HK-2 (cell line): ENCODE results near the gene TNFRSF18.

Experiments
- DNase-seq: peaks from one replicate; pipeline ENCODE4 v3.0.0-alpha.2; 2018; ENCODE audit not compliant: unreplicated experiment

TNFRSF18 gene

GRCh38 chr1:1213345-1214265 is 7.2 kb upstream of the TNFRSF18 start, which contains the start of gene TNFRSF4:
Gene TNFRSF4, minus strand, starts transcription at chr1:1214153. Its CDS starts 26 bp downstream, at chr1:1214127.
- DNase-seq, result no peak

- no peak for DNase-seq
These were observed 6.5 kb upstream of the TNFRSF18 start for GRCh38 chr1:1212780-1213344.

GRCh38 chr1:1211541-1212441 is 5.4 kb upstream of the TNFRSF18 start:
- DNase-seq, result no peak

- no peak for DNase-seq
These were observed 4.5 kb upstream of the TNFRSF18 start for GRCh38 chr1:1210726-1211540.

- peak; percentile 51 for DNase-seq
These were observed 2.5 kb upstream of the TNFRSF18 start for GRCh38 chr1:1208713-1209433.

GRCh38 chr1:1207571-1207892 is 1.1 kb upstream of the TNFRSF18 start:
- no peak for DNase-seq

GRCh38 chr1:1206966-1207531 is 657 bp upstream of the TNFRSF18 start:
- no peak for DNase-seq

GRCh38 chr1:1205769-1206375 is 520 bp downstream of the TNFRSF18 start:
- DNase-seq, result no peak

GRCh38 chr1:1204998-1205768 is 1.2 kb downstream of the TNFRSF18 start:
- no peak for DNase-seq

GRCh38 chr1:1204425-1204920 is 1.9 kb downstream of the TNFRSF18 start:
- no peak for DNase-seq

GRCh38 chr1:1203561-1204424 is 2.6 kb downstream of the TNFRSF18 start:
- DNase-seq, result no peak

GRCh38 chr1:1202831-1203560 is 3.4 kb downstream of the TNFRSF18 start:
- no peak for DNase-seq

- peak; percentile 44 for DNase-seq
These were observed 5.2 kb downstream of the TNFRSF18 start for GRCh38 chr1:1200876-1201810.

GRCh38 chr1:1199961-1200875 is 6.2 kb downstream of the TNFRSF18 start:
- no peak for DNase-seq
